T-helper 2 cell treated with Interferon-gamma antibody and Interleukin-4, amounts not matched to agents 5 μg/mL and 100 μg/mL, for 36 hours (primary cell): ENCODE measurements around the gene PITX3.
A peak's percentile ranks its signal among the peaks of the same experiment; 100 is the strongest.

Source experiments
- DNase-seq: peaks from one replicate; pipeline ENCODE4 v3.0.0; 2021; ENCODE audit warnings: low spot score
- H3K27ac Mint-ChIP-seq: one replicate; pipeline ENCODE4 v1.8.0; 2021; ENCODE audit warnings: mild to moderate bottlenecking, mixed read lengths
- H3K27me3 Mint-ChIP-seq: one replicate; pipeline ENCODE4 v1.8.0; 2021; ENCODE audit warnings: low read depth, mixed read lengths
- H3K36me3 Mint-ChIP-seq: one replicate; pipeline ENCODE4 v1.8.0; 2021; ENCODE audit warnings: low read depth, mixed read lengths
- H3K4me1 Mint-ChIP-seq: one replicate; pipeline ENCODE4 v1.8.0; 2021; ENCODE audit warnings: low read depth, mixed read lengths
- H3K4me3 Mint-ChIP-seq: one replicate; pipeline ENCODE4 v1.8.0; 2022; ENCODE audit warnings: mild to moderate bottlenecking, moderate library complexity, mixed read lengths
- H3K9me3 Mint-ChIP-seq: one replicate; pipeline ENCODE4 v1.8.0; 2021; ENCODE audit warnings: mixed read lengths

The PITX3 gene

DNA sequence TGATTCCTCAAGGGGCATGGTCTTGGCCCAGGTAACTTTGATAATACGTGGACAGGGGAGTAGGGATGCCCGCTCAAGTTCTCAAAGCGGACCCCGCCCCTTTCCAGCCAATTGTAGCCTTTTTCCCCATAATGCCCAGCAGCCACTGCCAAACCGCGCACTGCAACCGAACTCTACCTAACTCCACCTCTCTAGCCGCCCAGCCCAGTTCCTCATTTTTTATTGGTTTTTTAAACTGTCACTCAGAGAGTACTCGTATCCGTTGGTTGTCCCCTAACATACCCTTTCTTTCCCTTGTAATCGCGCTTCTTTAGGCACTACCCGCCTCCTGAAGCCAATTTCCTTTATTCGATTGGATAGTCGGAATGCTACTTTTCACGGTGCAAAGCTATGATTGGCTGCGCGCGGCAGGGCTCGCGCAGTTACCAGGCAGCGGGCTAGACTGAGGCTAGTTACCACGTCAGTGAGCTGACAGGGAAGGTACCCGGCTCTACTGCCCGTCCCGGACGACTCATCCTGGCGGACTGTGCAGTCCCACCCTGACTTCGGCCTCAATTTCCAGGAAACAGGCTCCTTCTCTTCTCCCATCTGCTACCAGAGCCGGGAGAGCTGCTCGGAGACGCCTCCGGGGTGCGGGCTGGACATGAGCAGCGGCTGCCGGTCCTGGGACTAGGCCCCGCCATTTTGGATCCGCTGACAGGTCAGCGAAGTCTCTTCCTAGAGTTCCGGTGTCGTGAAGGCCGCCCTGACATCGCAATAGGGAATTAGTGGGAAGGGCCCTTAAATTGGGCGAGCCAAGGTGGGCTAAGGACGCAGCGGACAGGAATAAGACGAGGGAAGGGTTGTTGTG lies 4.0 kb upstream of the PITX3 start, which contains the start of gene GBF1:
Gene GBF1 (plus strand): TSS at position 451 of the 850 bp plus-strand sequence. CDS start 13,407 bp downstream, outside the sequence.
- H3K4me3 Mint-ChIP-seq, result peak within 1 kb of the TSS; percentile 99
- peak within 1 kb of the TSS; percentile 93 for H3K27ac Mint-ChIP-seq
- H3K27me3 Mint-ChIP-seq, result peaks cover 14% of the 10 kb centered on the region
- peak; percentile 93 for DNase-seq
- no peaks in the 10 kb centered on the region for H3K9me3 Mint-ChIP-seq
- peaks cover 34% of the 10 kb centered on the region for H3K4me1 Mint-ChIP-seq
- H3K36me3 Mint-ChIP-seq, result peaks cover 15% of the 10 kb centered on the region

- peaks cover 33% of the 10 kb centered on the region for H3K27me3 Mint-ChIP-seq
- H3K4me3 Mint-ChIP-seq, result no peak overlapping the region
- H3K36me3 Mint-ChIP-seq, result peaks cover 7% of the 10 kb centered on the region
- peaks cover 32% of the 10 kb centered on the region for H3K4me1 Mint-ChIP-seq
- no peaks in the 10 kb centered on the region for H3K9me3 Mint-ChIP-seq
- no peak overlapping the region for H3K27ac Mint-ChIP-seq
- no peak for DNase-seq
Measured at GRCh38 chr10:102243309-102243708, 2.0 kb upstream of the PITX3 start.

DNA sequence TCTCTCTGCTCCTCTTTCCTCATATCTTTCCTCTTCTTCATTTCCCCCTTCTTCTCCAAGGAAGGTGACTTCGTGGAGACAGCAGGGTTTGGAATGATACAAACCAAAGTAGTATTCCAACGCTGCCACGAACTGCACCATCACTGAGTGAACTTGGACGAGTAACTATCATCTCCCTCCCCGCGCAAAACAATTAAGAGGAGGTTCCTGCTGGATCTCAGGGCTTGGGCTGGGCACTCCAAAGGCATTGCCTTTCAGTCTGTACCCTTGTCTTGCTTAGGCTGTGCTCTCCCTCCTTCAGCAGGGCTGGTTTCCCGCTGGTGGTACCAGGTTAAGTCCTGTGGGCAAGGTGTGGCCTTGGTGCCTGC lies 790 bp upstream of the PITX3 start:
- Mint-ChIP-seq H3K27me3 (peaks cover 41% of the 10 kb centered on the region), H3K4me1 (peaks cover 23% of the 10 kb centered on the region), H3K9me3 (no peaks in the 10 kb centered on the region), H3K27ac (no peak overlapping the region), H3K36me3 (peaks cover 3% of the 10 kb centered on the region), H3K4me3 (peak overlapping the region; percentile 86)
- DNase-seq, result no peak

- no peaks in the 10 kb centered on the region for H3K9me3 Mint-ChIP-seq
- DNase-seq, result no peak
- no peaks in the 10 kb centered on the region for H3K36me3 Mint-ChIP-seq
- peaks cover 51% of the 10 kb centered on the region for H3K27me3 Mint-ChIP-seq
- peaks cover 13% of the 10 kb centered on the region for H3K4me1 Mint-ChIP-seq
- H3K27ac Mint-ChIP-seq, result no peak overlapping the region
- H3K4me3 Mint-ChIP-seq, result peak overlapping the region; percentile 43
Measured at GRCh38 chr10:102241032-102241443, 274 bp downstream of the PITX3 start.

GRCh38 chr10:102240467-102241031 lies 763 bp downstream of the PITX3 start:
- peaks cover 13% of the 10 kb centered on the region for H3K4me1 Mint-ChIP-seq
- H3K9me3 Mint-ChIP-seq, result no peaks in the 10 kb centered on the region
- DNase-seq, result no peak
- H3K27ac Mint-ChIP-seq, result no peak overlapping the region
- H3K36me3 Mint-ChIP-seq, result no peaks in the 10 kb centered on the region
- H3K4me3 Mint-ChIP-seq, result peak overlapping the region; percentile 43
- H3K27me3 Mint-ChIP-seq, result peaks cover 56% of the 10 kb centered on the region

- DNase-seq, result no peak
- H3K27ac Mint-ChIP-seq, result no peak overlapping the region
- H3K27me3 Mint-ChIP-seq, result peaks cover 69% of the 10 kb centered on the region
- H3K9me3 Mint-ChIP-seq, result no peaks in the 10 kb centered on the region
- no peaks in the 10 kb centered on the region for H3K36me3 Mint-ChIP-seq
- no peak overlapping the region for H3K4me3 Mint-ChIP-seq
- H3K4me1 Mint-ChIP-seq, result peaks cover 8% of the 10 kb centered on the region
Measured at GRCh38 chr10:102237711-102238252, 3.5 kb downstream of the PITX3 start.

- Mint-ChIP-seq H3K36me3 (no peaks in the 10 kb centered on the region), H3K4me3 (no peak overlapping the region), H3K27me3 (peaks cover 68% of the 10 kb centered on the region), H3K27ac (no peak overlapping the region), H3K4me1 (peaks cover 4% of the 10 kb centered on the region), H3K9me3 (no peaks in the 10 kb centered on the region)
- DNase-seq, result no peak
Measured at GRCh38 chr10:102236006-102236405, 5.3 kb downstream of the PITX3 start.

DNA sequence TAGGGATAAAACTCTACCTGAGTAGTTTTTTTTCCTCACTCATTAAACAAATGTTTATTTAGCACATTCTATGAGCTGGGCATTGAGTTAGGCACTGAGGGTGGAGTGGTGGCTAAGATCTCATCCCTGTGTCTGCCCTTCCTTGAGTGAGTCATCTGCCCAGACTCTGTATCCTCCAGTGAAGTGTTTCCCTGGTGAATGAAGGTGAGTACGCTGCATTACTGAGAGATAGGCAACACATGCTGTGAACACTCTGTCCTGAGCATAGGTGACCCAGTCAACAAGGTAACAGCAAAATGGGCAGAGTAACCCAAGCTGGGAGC lies 5.8 kb downstream of the PITX3 start:
- no peaks in the 10 kb centered on the region for H3K36me3 Mint-ChIP-seq
- DNase-seq, result no peak
- no peak overlapping the region for H3K4me3 Mint-ChIP-seq
- no peak overlapping the region for H3K27ac Mint-ChIP-seq
- H3K9me3 Mint-ChIP-seq, result no peaks in the 10 kb centered on the region
- peaks cover 65% of the 10 kb centered on the region for H3K27me3 Mint-ChIP-seq
- H3K4me1 Mint-ChIP-seq, result peaks cover 3% of the 10 kb centered on the region

- no peak overlapping the region for H3K27ac Mint-ChIP-seq
- H3K4me3 Mint-ChIP-seq, result no peak overlapping the region
- no peaks in the 10 kb centered on the region for H3K9me3 Mint-ChIP-seq
- no peaks in the 10 kb centered on the region for H3K36me3 Mint-ChIP-seq
- DNase-seq, result no peak
- H3K27me3 Mint-ChIP-seq, result peaks cover 60% of the 10 kb centered on the region
- H3K4me1 Mint-ChIP-seq, result peaks cover 4% of the 10 kb centered on the region
Measured at GRCh38 chr10:102234888-102235597, 6.3 kb downstream of the PITX3 start.

DNA sequence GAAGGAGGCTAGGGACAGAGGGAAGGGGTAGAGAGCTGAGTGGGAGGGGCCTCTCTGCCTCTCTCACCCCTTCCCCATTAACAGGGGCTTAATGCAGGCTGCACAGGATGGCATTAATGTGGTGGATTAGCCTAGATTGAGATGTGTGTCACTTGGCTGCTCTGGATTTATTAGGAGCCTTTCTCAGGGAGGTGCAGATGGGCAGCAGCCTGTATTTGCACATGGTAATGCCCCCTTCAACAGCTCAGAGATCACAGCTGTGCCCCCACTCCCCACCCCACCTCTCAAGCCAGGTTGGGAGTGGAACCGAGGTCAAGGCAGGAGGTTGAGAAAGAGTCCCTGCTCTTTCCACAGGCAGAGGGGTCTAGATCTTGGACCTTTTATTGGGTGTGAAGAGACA lies 7.3 kb downstream of the PITX3 start:
- Mint-ChIP-seq H3K4me3 (no peak overlapping the region), H3K27ac (no peak overlapping the region), H3K27me3 (peaks cover 55% of the 10 kb centered on the region), H3K36me3 (no peaks in the 10 kb centered on the region), H3K9me3 (no peaks in the 10 kb centered on the region), H3K4me1 (peaks cover 4% of the 10 kb centered on the region)
- no peak for DNase-seq

- peak; percentile 70 for DNase-seq
- Mint-ChIP-seq H3K9me3 (no peaks in the 10 kb centered on the region), H3K36me3 (no peaks in the 10 kb centered on the region), H3K27me3 (peaks cover 57% of the 10 kb centered on the region), H3K27ac (no peak overlapping the region), H3K4me1 (peaks cover 4% of the 10 kb centered on the region), H3K4me3 (peak overlapping the region; percentile 57)
Measured at GRCh38 chr10:102231357-102232318, 9.7 kb downstream of the PITX3 start.

DNA sequence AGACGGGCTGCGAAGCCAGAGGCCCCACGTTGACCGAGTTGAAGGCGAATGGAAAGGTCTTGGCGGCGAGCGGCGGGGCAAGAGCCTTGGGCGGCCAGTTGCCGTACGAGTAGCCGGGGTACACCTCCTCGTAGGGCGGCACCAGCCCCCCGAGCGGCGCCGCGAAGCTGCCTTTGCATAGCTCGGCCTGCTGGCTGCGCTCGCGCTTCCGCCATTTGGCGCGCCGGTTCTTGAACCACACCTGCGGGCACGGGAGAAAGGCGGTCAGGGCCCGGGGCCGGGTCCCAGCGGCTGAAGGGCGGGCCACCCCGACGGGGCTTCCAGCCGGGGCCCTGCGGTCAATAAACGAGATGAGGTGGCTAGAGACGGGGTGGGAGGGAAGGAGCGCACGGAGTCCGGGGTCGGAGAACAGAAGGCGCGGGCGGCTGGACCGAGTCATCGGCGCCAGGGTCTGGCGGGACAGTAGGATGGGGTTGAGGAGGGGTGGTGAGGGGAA lies 10.4 kb downstream of the PITX3 start:
- Mint-ChIP-seq H3K4me3 (peak overlapping the region; percentile 57), H3K9me3 (no peaks in the 10 kb centered on the region), H3K27ac (no peak overlapping the region), H3K27me3 (peaks cover 51% of the 10 kb centered on the region), H3K36me3 (no peaks in the 10 kb centered on the region), H3K4me1 (peaks cover 10% of the 10 kb centered on the region)
- peak; percentile 51 for DNase-seq

- Mint-ChIP-seq H3K36me3 (no peaks in the 10 kb centered on the region), H3K27ac (no peak overlapping the region), H3K27me3 (peaks cover 45% of the 10 kb centered on the region), H3K4me1 (peaks cover 14% of the 10 kb centered on the region), H3K4me3 (peak overlapping the region; percentile 75), H3K9me3 (no peaks in the 10 kb centered on the region)
- no peak for DNase-seq
Measured at GRCh38 chr10:102230264-102230860, 10.9 kb downstream of the PITX3 start.
